ENCODE measurements around the gene UNC45B. TPM values are rescaled to one million over a fixed set of nuclear protein-coding genes. Genes with fewer than 3 reads are reported as not detected.

UNC45B gene
- total and polyA plus RNA-seq, 2 of the 4 experiments (the other 2 are of a cell fraction), result not detected

- no peak for TF ChIP-seq CEBPB (IDR thresholded peaks at IDR 0.05; ENCODE audit: low read depth, low read length)
- TF ChIP-seq POLR2A (IDR thresholded peaks at IDR 0.05; ENCODE audit: low read depth, low read length), result no peak
These were observed 28.2 kb downstream of the UNC45B start (continued) for GRCh38 chr17:35175638-35176415.

GRCh38 chr17:35176897-35177296 is 29.3 kb downstream of the UNC45B start:
- H3K4me2 ChIP-seq (ENCODE audit: low read depth, low read length), result no peak overlapping the region
- H3K4me3 ChIP-seq (ENCODE audit: insufficient read depth, low read depth, low read length), result no peak overlapping the region
- no peak overlapping the region for H4K5ac ChIP-seq (ENCODE audit: low read depth, low read length)
- H3K18ac ChIP-seq (ENCODE audit: low read depth, low read length), result no peak overlapping the region
- no peak overlapping the region for H2AK5ac ChIP-seq (ENCODE audit: low read depth, low read length)
- H3K23ac ChIP-seq (ENCODE audit: low read depth, low read length), result no peak overlapping the region
- H3K9me1 ChIP-seq (ENCODE audit: insufficient read depth, low read length), result no peaks in the 10 kb centered on the region
- no peak overlapping the region for H2AFZ ChIP-seq (replicated peaks; ENCODE audit: low read length, poor library complexity)
- H2BK20ac ChIP-seq (ENCODE audit: low read depth, low read length), result no peak overlapping the region
- BruUV-seq (replicated peaks), result no TSS peak
- H4K8ac ChIP-seq (ENCODE audit: low read depth in 2 of 2, low read length in 2 of 2), result no peak overlapping the region
- H4K20me1 ChIP-seq (ENCODE audit: insufficient read depth, low read length), result no peaks in the 10 kb centered on the region
- H3K36me3 ChIP-seq (ENCODE audit: control insufficient read depth, insufficient read depth, low read length), result no peaks in the 10 kb centered on the region
- dilution Hi-C loops (cut with HindIII; ENCODE audit: low sequenced_read_pairs, unreplicated experiment) (loop anchor here (25.0 kb wide), 1 partner anchor 360 kb away; the partner anchor contains the start of gene SLFN12L), in situ Hi-C loops (cut with MboI; ENCODE audit: low sequenced_read_pairs) (no loop called here), intact Hi-C loops (cut with micrococcal nuclease) (loop anchor here (10.0 kb wide), 1 partner anchor 258 kb away; the partner anchor contains the start of gene SLFN12)
- H2AK9ac ChIP-seq (replicated peaks; ENCODE audit: low read depth, low read length, poor library complexity), result no peak overlapping the region
- no peak overlapping the region for H4K91ac ChIP-seq (ENCODE audit: insufficient read depth, low read depth, low read length)
- no peaks in the 10 kb centered on the region for H3K4me1 ChIP-seq (ENCODE audit: control insufficient read depth, insufficient read depth, low read length)
- H3K56ac ChIP-seq (ENCODE audit: extremely low read depth, insufficient read depth, low read length), result no peak overlapping the region
- no peak overlapping the region for H3K27ac ChIP-seq (ENCODE audit: insufficient read depth, low read length)
- DNase-seq (no peak), ATAC-seq (ENCODE audit: low read depth) (no peak)
- no peak overlapping the region for H2BK15ac ChIP-seq (ENCODE audit: low read depth, low read length)
- no peak overlapping the region for H3K4ac ChIP-seq (ENCODE audit: low read depth, low read length)
- POLR2A ChIA-PET (ENCODE audit: unreplicated experiment), result no interaction called here
- H3K14ac ChIP-seq (replicated peaks; ENCODE audit: low read depth, low read length), result no peak overlapping the region
- H3K27me3 ChIP-seq (ENCODE audit: control insufficient read depth, insufficient read depth, low read length), result peaks cover 6% of the 10 kb centered on the region
- H3K79me1 ChIP-seq (ENCODE audit: low read depth in 1 of 2, low read length in 2 of 2), result no peaks in the 10 kb centered on the region
- 60% methylated on average over 1 of the region's 8 CpGs; no CpG with 5 or more reads in 1 of the 2 experiments for WGBS, 2 experiments (ENCODE audit: extremely low coverage in 2 of 2, insufficient read length in 1 of 2)
- H3K9ac ChIP-seq (ENCODE audit: low read depth, low read length), result no peak overlapping the region
- H3K9me3 ChIP-seq (ENCODE audit: control insufficient read depth, insufficient read depth, low read length), result no peaks in the 10 kb centered on the region
- no peak overlapping the region for H2BK5ac ChIP-seq (ENCODE audit: low read depth, low read length, poor library complexity, severe bottlenecking)
- CTCF ChIA-PET, result no interaction called here
- TF ChIP-seq CTCF (conservative IDR thresholded peaks at IDR 0.05; ENCODE audit: low read depth, low read length) (no peak), NFE2L2 (IDR thresholded peaks at IDR 0.05; ENCODE audit: low read depth, low read length) (no peak), ELK1 (IDR thresholded peaks at IDR 0.05; ENCODE audit: borderline replicate concordance, low read depth, low read length) (no peak), CEBPB (IDR thresholded peaks at IDR 0.05; ENCODE audit: low read depth, low read length) (no peak), RCOR1 (IDR thresholded peaks at IDR 0.05; ENCODE audit: insufficient replicate concordance, low read length) (no peak), MAFK (IDR thresholded peaks at IDR 0.05; ENCODE audit: low read depth, low read length) (no peak)
- no peak overlapping the region for H2BK120ac ChIP-seq (ENCODE audit: low read depth, low read length)

Data from IMR-90 (cell line).